Activated CD4-positive, alpha-beta T cell treated with anti-CD3 and anti-CD28 coated beads, Interleukin-2, amount 50 U/mL, for 4 hours (primary cell): ENCODE results near the gene HECW1.
"Not testable (repeated sequence)": the region's sequence is repeated elsewhere in the genome, so short reads cannot be mapped to it uniquely, and the experiment has no call there.

Experiments
- DNase-seq, 2 experiments: peaks; one replicate each; pipeline ENCODE4 v3.0.0-alpha.2; 2020

Gene HECW1

GRCh38 chr7:43211286-43211685 lies 98.8 kb downstream of the HECW1 start:
- no peak for DNase-seq

- no peak for DNase-seq
Measured at GRCh38 chr7:43211693-43212092, 99.2 kb downstream of the HECW1 start.

- DNase-seq = no peak
Measured at GRCh38 chr7:43212921-43213320, 100.5 kb downstream of the HECW1 start.

GRCh38 chr7:43215061-43215460 lies 102.6 kb downstream of the HECW1 start:
- DNase-seq = no peak

GRCh38 chr7:43217055-43217454 lies 104.6 kb downstream of the HECW1 start:
- no peak for DNase-seq

GRCh38 chr7:43218901-43219300 lies 106.5 kb downstream of the HECW1 start:
- DNase-seq = not testable (repeated sequence)

- no peak for DNase-seq
Measured at GRCh38 chr7:43220250-43220649, 107.8 kb downstream of the HECW1 start.

- DNase-seq = no peak
Measured at GRCh38 chr7:43220742-43221141, 108.3 kb downstream of the HECW1 start.

- no peak for DNase-seq
Measured at GRCh38 chr7:43229801-43230200, 117.4 kb downstream of the HECW1 start.

GRCh38 chr7:43232366-43232765 lies 119.9 kb downstream of the HECW1 start:
- no peak for DNase-seq

- no peak for DNase-seq
Measured at GRCh38 chr7:43234073-43234472, 121.6 kb downstream of the HECW1 start.

GRCh38 chr7:43234968-43235367 lies 122.5 kb downstream of the HECW1 start:
- no peak for DNase-seq

- DNase-seq = no peak
Measured at GRCh38 chr7:43240565-43240964, 128.1 kb downstream of the HECW1 start.

- no peak for DNase-seq
Measured at GRCh38 chr7:43242628-43243255, 130.3 kb downstream of the HECW1 start.

GRCh38 chr7:43244232-43244631 lies 131.8 kb downstream of the HECW1 start:
- no peak for DNase-seq

- no peak for DNase-seq
Measured at GRCh38 chr7:43244784-43245183, 132.3 kb downstream of the HECW1 start.

- no peak for DNase-seq
Measured at GRCh38 chr7:43247757-43248156, 135.3 kb downstream of the HECW1 start.

- no peak for DNase-seq
Measured at GRCh38 chr7:43248553-43248952, 136.1 kb downstream of the HECW1 start.

- no peak for DNase-seq
Measured at GRCh38 chr7:43248961-43249822, 136.7 kb downstream of the HECW1 start.

GRCh38 chr7:43249823-43250145 lies 137.3 kb downstream of the HECW1 start:
- DNase-seq = no peak

- DNase-seq = peak; percentile 42 to 44
Measured at GRCh38 chr7:43260980-43261878, 148.8 kb downstream of the HECW1 start.

- DNase-seq = no peak
Measured at GRCh38 chr7:43265139-43265538, 152.7 kb downstream of the HECW1 start.

GRCh38 chr7:43273939-43274719 lies 161.7 kb downstream of the HECW1 start:
- no peak for DNase-seq
